ENCODE results near the gene CDK17. TPM values are rescaled to one million over a fixed set of nuclear protein-coding genes. Genes with fewer than 3 reads are reported as not detected.
"Not testable (repeated sequence)": the region's sequence is repeated elsewhere in the genome, so short reads cannot be mapped to it uniquely, and the experiment has no call there.

The CDK17 gene
- polyA plus RNA-seq, 2 donors: 6.3 to 6.5 TPM

DNA sequence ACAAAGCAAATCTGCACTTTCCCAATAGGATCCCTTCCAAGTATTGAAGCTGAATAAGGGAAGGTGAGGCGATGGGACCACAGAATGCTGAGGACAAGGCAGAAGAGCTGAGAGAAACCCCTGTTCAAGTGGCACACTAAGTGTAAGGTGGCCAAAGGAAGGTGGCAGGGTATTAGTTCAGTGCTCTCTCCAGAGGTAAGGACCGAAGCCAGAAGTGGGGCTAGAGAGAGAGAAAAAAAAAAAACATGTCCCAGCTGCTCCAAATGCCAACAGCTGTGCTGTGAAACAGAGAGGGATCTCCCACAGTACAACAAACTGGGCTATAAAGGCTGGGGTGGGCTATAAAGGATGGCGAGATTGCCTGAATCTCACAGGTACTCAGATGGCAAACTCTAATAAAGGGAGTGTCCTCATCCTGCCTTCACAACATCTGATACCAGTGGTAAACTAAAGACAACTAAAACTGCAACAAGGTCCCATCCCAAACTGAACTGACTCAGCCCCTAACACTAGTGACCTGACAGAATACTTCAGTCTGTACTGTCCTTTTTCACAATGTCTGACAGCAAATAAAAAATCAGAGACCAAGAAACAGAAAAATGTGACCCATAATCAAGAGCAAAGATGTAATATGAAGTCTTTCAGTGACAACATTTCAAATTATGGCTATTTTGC lies 47.9 kb downstream of the CDK17 start:
- Histone ChIP-seq H3K4me3 (ENCODE audit: low read depth in 1 of 2, low read length in 2 of 2) (no peak overlapping the region), H3K27ac (ENCODE audit: low read depth in 2 of 2, low read length in 1 of 2) (no peak overlapping the region), H3K9me3 (ENCODE audit: control insufficient read depth in 2 of 2, insufficient read depth in 1 of 2, low read depth in 1 of 2, low read length in 1 of 2) (no peaks in the 10 kb centered on the region), H3K27me3 (ENCODE audit: control insufficient read depth in 1 of 2, insufficient read depth in 2 of 2, low read length in 2 of 2) (no peaks in the 10 kb centered on the region), H3K36me3 (ENCODE audit: control insufficient read depth in 2 of 2, insufficient read depth in 2 of 2, low read length in 1 of 2) (no peaks in the 10 kb centered on the region), H3K4me1 (ENCODE audit: control insufficient read depth in 2 of 2, insufficient read depth in 2 of 2, low read length in 1 of 2) (peaks cover under 1 to 2% of the 10 kb centered on the region in 2 donors)
- 69 to 74% methylated on average over 3 of the region's 3 CpGs for WGBS, 2 donors

DNA sequence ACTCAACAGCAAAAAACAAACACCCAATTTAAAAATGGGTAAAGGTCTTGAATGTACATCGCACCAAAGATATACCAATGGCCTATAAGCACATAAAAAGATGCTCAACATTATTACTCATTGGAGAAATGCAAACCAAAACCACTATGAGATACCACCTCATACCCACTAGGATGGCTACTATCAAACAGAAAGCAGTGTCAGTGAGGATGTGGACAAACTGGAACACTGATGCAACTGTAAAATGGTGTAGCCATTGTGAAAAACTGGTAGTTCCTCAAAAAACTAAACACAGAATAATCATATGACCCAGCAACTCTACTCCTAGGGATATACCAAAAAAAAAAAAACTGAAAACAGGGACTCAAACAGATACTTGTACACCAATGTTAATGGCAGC lies 49.3 kb downstream of the CDK17 start:
- Histone ChIP-seq H3K36me3 (ENCODE audit: control insufficient read depth in 2 of 2, insufficient read depth in 2 of 2, low read length in 1 of 2) (no peaks in the 10 kb centered on the region), H3K9me3 (ENCODE audit: control insufficient read depth in 2 of 2, insufficient read depth in 1 of 2, low read depth in 1 of 2, low read length in 1 of 2) (no peaks in the 10 kb centered on the region), H3K27me3 (ENCODE audit: control insufficient read depth in 1 of 2, insufficient read depth in 2 of 2, low read length in 2 of 2) (no peaks in the 10 kb centered on the region), H3K4me3 (ENCODE audit: low read depth in 1 of 2, low read length in 2 of 2) (no peak overlapping the region), H3K27ac (ENCODE audit: low read depth in 2 of 2, low read length in 1 of 2) (no peak overlapping the region), H3K4me1 (ENCODE audit: control insufficient read depth in 2 of 2, insufficient read depth in 2 of 2, low read length in 1 of 2) (peaks cover 1 to 2% of the 10 kb centered on the region in 2 donors)
- WGBS, 2 donors: 93 to 97% methylated on average over 1 of the region's 1 CpG

DNA sequence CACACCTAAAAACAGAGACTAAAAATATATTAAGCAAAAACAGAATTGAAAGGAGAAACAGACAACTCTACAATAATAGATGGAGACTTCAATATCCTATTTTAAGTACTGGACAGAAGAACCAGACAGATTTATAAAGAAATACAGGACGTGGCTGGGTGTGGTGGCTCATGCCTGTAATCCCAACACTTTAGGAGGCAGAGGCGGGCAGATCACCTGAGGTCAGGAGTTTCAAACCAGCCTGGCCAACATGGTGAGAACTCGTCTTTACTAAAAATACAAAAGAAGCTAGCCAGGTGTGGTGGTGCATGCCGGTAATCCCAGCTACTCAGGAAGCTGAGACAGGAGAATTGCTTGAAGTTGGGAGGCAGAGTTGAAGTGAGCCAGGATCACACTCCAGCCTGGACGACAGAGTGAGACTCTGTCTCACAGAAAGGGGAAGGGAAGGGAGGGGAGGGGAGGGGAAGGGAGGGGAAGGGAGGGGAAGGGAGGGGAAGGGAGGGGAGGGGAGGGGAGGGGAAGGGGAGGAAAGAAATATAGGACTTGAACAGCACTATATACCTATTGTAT lies 53.0 kb downstream of the CDK17 start:
- Histone ChIP-seq H3K4me1 (ENCODE audit: control insufficient read depth in 2 of 2, insufficient read depth in 2 of 2, low read length in 1 of 2) (peaks cover 0 to 1% of the 10 kb centered on the region in 2 donors), H3K36me3 (ENCODE audit: control insufficient read depth in 2 of 2, insufficient read depth in 2 of 2, low read length in 1 of 2) (no peaks in the 10 kb centered on the region), H3K9me3 (ENCODE audit: control insufficient read depth in 2 of 2, insufficient read depth in 1 of 2, low read depth in 1 of 2, low read length in 1 of 2) (peaks cover 0 to 2% of the 10 kb centered on the region in 2 donors), H3K4me3 (ENCODE audit: low read depth in 1 of 2, low read length in 2 of 2) (no peak overlapping the region), H3K27me3 (ENCODE audit: control insufficient read depth in 1 of 2, insufficient read depth in 2 of 2, low read length in 2 of 2) (no peaks in the 10 kb centered on the region), H3K27ac (ENCODE audit: low read depth in 2 of 2, low read length in 1 of 2) (peak overlapping the region in 1 of 2 donors; percentile 21)
- WGBS, 2 donors: 36 to 41% methylated on average over 4 to 5 of the region's 5 CpGs

- H3K4me3 ChIP-seq (ENCODE audit: low read depth in 1 of 2, low read length in 2 of 2); H3K27ac ChIP-seq (ENCODE audit: low read depth in 2 of 2, low read length in 1 of 2); H3K27me3 ChIP-seq (ENCODE audit: control insufficient read depth in 1 of 2, insufficient read depth in 2 of 2, low read length in 2 of 2); H3K4me1 ChIP-seq (ENCODE audit: control insufficient read depth in 2 of 2, insufficient read depth in 2 of 2, low read length in 1 of 2); H3K36me3 ChIP-seq (ENCODE audit: control insufficient read depth in 2 of 2, insufficient read depth in 2 of 2, low read length in 1 of 2); H3K9me3 ChIP-seq (ENCODE audit: control insufficient read depth in 2 of 2, insufficient read depth in 1 of 2, low read depth in 1 of 2, low read length in 1 of 2): not testable (repeated sequence)
- WGBS, 2 donors: 51 to 57% methylated on average over 4 of the region's 4 CpGs
Observed at GRCh38 chr12:96346716-96347115, 53.5 kb downstream of the CDK17 start.

GRCh38 chr12:96344124-96344695 lies 56.0 kb downstream of the CDK17 start:
- no peak overlapping the region for H3K27ac ChIP-seq (ENCODE audit: low read depth in 2 of 2, low read length in 1 of 2)
- no peaks in the 10 kb centered on the region for H3K36me3 ChIP-seq (ENCODE audit: control insufficient read depth in 2 of 2, insufficient read depth in 2 of 2, low read length in 1 of 2)
- 81 to 95% methylated on average over 3 of the region's 3 CpGs for WGBS, 2 donors
- H3K4me3 ChIP-seq (ENCODE audit: low read depth in 1 of 2, low read length in 2 of 2): no peak overlapping the region
- H3K27me3 ChIP-seq (ENCODE audit: control insufficient read depth in 1 of 2, insufficient read depth in 2 of 2, low read length in 2 of 2): no peaks in the 10 kb centered on the region
- peaks cover 0 to 1% of the 10 kb centered on the region in 2 donors for H3K4me1 ChIP-seq (ENCODE audit: control insufficient read depth in 2 of 2, insufficient read depth in 2 of 2, low read length in 1 of 2)
- peaks cover 0 to 2% of the 10 kb centered on the region in 2 donors for H3K9me3 ChIP-seq (ENCODE audit: control insufficient read depth in 2 of 2, insufficient read depth in 1 of 2, low read depth in 1 of 2, low read length in 1 of 2)

DNA sequence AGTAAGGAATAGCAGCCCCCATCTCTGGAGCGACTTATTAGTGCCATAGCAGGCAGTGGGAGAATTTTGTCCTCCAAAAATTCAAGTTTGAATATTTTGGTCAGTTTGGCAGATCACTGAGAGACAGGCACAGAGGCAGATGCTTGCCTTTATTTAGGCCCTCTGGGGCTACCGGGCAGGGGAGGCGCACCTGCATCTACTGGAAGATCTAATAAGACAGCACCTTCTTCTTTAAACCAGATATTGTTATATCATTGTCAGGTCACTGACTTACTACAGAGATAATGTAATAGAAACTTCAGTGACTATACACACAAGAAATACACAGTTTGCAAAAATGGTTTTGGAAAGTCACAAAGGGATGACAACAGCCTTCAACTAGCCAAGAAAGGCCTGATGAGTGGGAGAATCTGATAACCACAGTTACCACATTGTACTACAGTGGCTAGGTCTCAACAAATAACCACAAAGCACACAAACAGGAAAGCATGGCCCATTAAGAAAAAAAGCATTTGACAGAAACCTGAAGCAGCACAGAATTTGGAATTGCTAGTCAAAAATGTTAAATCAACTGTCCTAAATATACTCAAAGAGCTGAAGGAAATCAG lies 56.8 kb downstream of the CDK17 start:
- H3K9me3 ChIP-seq (ENCODE audit: control insufficient read depth in 2 of 2, insufficient read depth in 1 of 2, low read depth in 1 of 2, low read length in 1 of 2): peaks cover 0 to 2% of the 10 kb centered on the region in 2 donors
- peaks cover 0 to 1% of the 10 kb centered on the region in 2 donors for H3K4me1 ChIP-seq (ENCODE audit: control insufficient read depth in 2 of 2, insufficient read depth in 2 of 2, low read length in 1 of 2)
- no peak overlapping the region for H3K4me3 ChIP-seq (ENCODE audit: low read depth in 1 of 2, low read length in 2 of 2)
- H3K27ac ChIP-seq (ENCODE audit: low read depth in 2 of 2, low read length in 1 of 2): no peak overlapping the region
- no peaks in the 10 kb centered on the region for H3K27me3 ChIP-seq (ENCODE audit: control insufficient read depth in 1 of 2, insufficient read depth in 2 of 2, low read length in 2 of 2)
- 95 to 98% methylated on average over 3 of the region's 3 CpGs for WGBS, 2 donors
- H3K36me3 ChIP-seq (ENCODE audit: control insufficient read depth in 2 of 2, insufficient read depth in 2 of 2, low read length in 1 of 2): no peaks in the 10 kb centered on the region

DNA sequence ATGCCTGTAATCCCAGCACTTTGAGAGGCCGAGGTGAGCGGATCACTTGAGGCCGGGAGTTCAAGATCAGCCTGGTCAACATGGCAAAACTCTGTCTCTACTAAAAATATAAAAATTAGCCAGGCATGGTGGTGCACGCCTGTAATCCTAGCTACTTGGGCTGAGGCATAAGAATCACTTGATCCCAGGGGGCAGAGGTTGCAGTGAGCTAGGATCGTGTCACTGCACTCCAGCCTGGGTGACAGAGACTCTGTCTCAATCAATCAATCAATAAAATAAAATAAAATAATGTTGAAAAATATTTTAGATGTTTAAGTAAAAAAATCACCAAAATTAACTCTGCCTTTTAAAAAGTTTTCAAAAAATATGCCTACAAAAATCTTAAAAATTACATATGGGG lies 60.6 kb downstream of the CDK17 start:
- not testable (repeated sequence) for H3K4me1 ChIP-seq (ENCODE audit: control insufficient read depth in 2 of 2, insufficient read depth in 2 of 2, low read length in 1 of 2); H3K27me3 ChIP-seq (ENCODE audit: control insufficient read depth in 1 of 2, insufficient read depth in 2 of 2, low read length in 2 of 2); H3K4me3 ChIP-seq (ENCODE audit: low read depth in 1 of 2, low read length in 2 of 2); H3K36me3 ChIP-seq (ENCODE audit: control insufficient read depth in 2 of 2, insufficient read depth in 2 of 2, low read length in 1 of 2); H3K9me3 ChIP-seq (ENCODE audit: control insufficient read depth in 2 of 2, insufficient read depth in 1 of 2, low read depth in 1 of 2, low read length in 1 of 2); H3K27ac ChIP-seq (ENCODE audit: low read depth in 2 of 2, low read length in 1 of 2)
- 93 to 94% methylated on average over 5 of the region's 5 CpGs for WGBS, 2 donors

DNA sequence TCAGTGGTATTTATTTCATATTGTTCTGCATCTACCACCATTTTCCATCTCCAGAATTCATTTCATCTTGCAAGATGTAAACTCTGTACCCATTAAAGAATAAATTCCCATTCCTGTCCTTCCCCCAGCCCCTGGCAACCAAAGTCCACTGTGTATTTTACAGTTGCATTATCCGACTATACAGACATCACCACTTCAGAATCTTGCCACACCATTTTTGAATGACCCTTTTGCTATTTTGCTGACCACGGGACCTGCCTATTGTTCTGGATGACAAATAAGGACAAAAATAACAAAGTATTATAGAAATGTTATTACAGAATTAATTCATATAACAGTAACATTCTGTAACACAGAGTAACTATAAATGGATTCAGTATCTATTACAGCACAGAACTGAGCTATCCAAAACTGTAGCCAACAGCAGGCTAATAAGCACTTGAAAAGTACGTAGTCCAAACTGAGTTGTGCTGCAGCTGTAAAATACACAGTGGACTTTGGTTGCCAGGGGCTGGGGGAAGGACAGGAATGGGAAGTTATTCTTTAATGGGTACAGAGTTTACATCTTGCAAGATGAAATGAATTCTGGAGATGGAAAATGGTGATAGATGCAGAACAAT lies 61.3 kb downstream of the CDK17 start:
- H3K27me3 ChIP-seq (ENCODE audit: control insufficient read depth in 1 of 2, insufficient read depth in 2 of 2, low read length in 2 of 2): no peaks in the 10 kb centered on the region
- H3K27ac ChIP-seq (ENCODE audit: low read depth in 2 of 2, low read length in 1 of 2): no peak overlapping the region
- H3K4me3 ChIP-seq (ENCODE audit: low read depth in 1 of 2, low read length in 2 of 2): no peak overlapping the region
- H3K36me3 ChIP-seq (ENCODE audit: control insufficient read depth in 2 of 2, insufficient read depth in 2 of 2, low read length in 1 of 2): no peaks in the 10 kb centered on the region
- H3K4me1 ChIP-seq (ENCODE audit: control insufficient read depth in 2 of 2, insufficient read depth in 2 of 2, low read length in 1 of 2): no peaks in the 10 kb centered on the region
- no peaks in the 10 kb centered on the region for H3K9me3 ChIP-seq (ENCODE audit: control insufficient read depth in 2 of 2, insufficient read depth in 1 of 2, low read depth in 1 of 2, low read length in 1 of 2)
- 69 to 76% methylated on average over 3 of the region's 3 CpGs for WGBS, 2 donors

GRCh38 chr12:96337953-96338352 lies 62.3 kb downstream of the CDK17 start:
- Histone ChIP-seq H3K4me1 (ENCODE audit: control insufficient read depth in 2 of 2, insufficient read depth in 2 of 2, low read length in 1 of 2) (no peaks in the 10 kb centered on the region), H3K27me3 (ENCODE audit: control insufficient read depth in 1 of 2, insufficient read depth in 2 of 2, low read length in 2 of 2) (no peaks in the 10 kb centered on the region), H3K27ac (ENCODE audit: low read depth in 2 of 2, low read length in 1 of 2) (no peak overlapping the region), H3K9me3 (ENCODE audit: control insufficient read depth in 2 of 2, insufficient read depth in 1 of 2, low read depth in 1 of 2, low read length in 1 of 2) (no peaks in the 10 kb centered on the region), H3K4me3 (ENCODE audit: low read depth in 1 of 2, low read length in 2 of 2) (no peak overlapping the region), H3K36me3 (ENCODE audit: control insufficient read depth in 2 of 2, insufficient read depth in 2 of 2, low read length in 1 of 2) (no peaks in the 10 kb centered on the region)

Measured in esophagus (tissue), 2 donors.